NOMO-1 treated with DMSO at 0.1 percent for 48 hours (cell line): ENCODE results near the gene MOK.

ENCODE experiments used
- DNase-seq: peaks from one replicate; lab custom pipeline; 2025; ENCODE audit not compliant: unreplicated experiment; lab: John Stamatoyannopoulos, UW

The MOK gene

DNA sequence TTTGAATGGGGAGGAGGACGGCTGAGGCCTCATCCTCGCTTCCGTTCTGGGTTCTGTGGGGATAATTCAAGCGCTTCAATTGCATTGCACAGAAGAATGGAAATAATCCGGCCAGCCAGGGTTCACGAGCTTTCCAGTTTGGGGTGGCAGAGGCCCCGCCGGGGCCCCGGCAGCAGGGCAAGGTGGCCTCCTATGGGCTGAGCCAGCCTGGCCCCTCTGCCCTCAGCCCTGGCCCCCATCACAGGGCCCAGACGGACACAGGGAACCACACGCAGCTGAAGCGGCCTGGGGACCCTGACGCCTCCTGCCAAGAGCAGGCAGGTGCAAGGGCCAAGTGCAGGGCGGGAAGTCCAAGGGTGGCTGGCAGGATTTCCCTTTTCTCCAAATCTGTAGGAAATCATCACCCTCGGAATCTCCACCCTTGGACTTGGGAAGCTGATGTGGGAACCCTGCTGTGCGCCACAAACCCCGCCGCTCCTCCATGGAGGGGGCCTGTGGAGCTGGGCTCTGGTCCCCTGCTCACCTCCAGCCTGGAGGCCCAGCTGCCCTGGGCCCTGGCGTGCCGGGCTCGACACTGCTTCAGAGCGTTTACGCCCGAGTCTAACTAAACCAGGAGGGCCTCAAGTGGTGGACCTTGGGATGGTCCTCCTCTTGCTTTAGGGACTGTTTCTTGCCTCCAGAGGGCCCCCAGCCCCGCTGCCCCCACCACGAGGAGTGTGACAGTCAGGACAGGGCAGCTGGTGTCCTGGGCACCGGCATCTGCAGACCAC lies 78.4 kb downstream of the MOK start:
- DNase-seq: no peak

DNA sequence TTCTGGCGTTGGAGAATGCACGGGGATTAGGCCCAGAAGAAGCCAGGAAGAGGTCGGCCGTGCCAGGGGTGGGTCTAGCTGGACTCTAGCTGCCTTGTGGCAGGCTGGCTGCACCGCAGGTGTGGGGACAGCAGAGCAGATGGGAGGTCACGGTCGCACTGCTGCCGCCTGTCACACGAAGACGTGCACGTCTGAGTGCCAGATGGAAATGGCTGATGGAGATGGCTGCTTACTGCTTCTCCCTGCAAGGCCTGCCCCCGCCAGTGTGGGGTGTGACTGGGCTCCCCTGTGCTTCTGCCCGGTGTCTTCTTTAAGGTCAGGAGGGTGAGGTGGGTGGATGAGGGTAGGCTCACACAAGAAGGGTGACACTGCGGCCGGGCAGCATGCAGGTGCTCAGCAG lies 79.0 kb downstream of the MOK start:
- no peak for DNase-seq

DNA sequence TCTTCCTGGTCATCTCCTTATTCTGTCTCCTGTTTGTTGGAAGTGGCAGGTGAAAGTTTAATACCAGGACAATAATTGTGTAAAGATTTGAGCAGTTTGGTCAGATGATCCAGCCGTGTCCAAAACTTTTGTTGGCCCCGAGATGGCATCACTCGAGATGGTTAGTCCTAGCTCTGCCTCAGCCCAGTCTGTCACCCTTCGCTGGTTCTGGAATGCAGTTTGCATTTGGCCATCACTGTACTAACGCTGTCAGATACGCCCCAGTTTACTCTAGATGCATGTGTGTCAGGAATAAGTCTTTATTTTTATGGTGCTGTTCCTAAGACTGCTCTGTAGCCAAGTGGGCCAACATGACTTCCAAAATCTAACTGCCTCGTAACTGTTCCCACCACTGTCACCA lies 79.6 kb downstream of the MOK start:
- no peak for DNase-seq

DNA sequence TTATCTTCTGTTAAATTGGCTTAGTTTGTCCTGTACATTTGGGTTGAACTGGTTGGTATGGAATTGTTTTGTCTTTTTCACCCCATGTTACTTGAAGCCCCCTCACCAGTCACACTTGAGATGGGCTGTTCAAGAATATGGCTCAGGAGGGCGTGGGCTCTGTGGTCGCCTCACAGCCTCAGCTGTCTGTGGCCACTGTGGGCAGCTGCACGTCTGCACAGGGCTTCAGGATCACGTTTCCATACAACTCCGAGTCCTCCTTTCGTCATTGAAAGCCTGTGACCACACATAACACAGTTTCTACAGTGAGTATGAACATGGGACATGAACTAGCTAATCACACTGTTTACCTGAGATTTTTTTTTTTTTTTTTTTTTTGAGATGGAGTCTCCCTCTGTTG lies 81.3 kb downstream of the MOK start:
- no peak for DNase-seq

DNA sequence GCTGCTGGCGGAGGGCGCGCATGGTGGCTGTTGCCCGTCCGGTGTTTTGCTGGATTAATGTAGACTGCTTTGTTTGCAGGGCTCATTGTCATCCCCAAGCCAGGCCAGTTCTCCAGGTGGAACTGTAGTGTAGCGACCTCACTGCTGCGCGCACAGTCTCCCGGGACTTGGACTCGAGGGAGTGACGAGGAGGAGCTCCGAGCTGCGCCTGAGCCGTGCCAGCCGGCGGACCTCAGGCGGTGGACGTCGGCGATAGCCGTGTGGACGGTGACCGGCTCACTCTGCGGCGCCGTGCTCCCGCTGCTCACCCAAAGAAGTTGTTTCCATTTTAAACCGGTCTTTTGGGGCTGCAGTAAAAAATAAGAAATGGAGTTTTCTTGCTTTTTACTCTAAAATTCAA lies 82.2 kb downstream of the MOK start:
- no peak for DNase-seq

DNA sequence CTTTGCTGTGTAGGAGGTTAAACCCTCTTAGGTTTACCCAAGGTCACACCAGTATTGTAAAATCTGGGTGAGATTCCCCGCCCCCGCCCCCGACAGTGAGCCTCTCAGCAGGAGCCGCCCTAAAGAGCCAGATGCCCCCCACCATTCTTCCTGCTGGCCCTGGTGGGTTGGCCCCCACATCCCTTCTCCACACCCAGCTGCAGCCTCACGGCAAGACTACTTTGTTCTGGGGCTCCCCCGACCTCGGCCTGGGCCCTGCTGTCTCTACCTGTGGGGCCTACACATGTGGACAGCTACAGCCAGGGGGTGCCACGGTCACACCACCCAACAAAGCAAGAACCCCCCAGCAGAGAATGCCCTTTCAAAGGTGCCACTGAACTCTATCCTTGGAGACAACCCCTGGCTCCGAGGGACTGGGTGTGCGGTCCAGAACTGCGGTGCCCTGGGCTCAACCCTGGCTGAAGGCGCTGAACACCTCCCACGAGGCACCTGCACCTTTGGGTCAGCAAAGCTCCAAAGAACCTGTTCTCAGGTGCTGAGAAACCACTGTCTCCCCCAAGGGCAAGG lies 82.9 kb downstream of the MOK start:
- no peak for DNase-seq

DNA sequence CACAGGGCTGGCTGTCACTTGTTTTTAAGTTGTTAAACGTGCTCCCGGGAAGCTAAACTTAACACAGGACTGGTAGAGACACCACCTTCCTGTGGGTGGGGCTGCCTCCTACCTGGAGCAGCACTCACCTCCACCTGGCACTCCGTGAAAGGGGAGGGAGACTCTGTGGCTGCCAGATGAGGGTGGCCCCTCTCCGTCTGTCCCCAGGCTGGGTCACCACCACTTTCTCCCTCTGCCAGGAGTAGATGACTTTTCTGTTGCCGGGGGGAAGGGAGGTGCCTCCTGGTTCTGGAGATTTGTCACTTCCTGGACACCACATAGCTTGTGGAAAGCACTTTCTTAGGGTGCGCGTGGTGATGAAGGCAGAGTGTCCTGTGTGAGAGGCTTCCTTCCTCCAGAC lies 83.9 kb downstream of the MOK start:
- no peak for DNase-seq

DNA sequence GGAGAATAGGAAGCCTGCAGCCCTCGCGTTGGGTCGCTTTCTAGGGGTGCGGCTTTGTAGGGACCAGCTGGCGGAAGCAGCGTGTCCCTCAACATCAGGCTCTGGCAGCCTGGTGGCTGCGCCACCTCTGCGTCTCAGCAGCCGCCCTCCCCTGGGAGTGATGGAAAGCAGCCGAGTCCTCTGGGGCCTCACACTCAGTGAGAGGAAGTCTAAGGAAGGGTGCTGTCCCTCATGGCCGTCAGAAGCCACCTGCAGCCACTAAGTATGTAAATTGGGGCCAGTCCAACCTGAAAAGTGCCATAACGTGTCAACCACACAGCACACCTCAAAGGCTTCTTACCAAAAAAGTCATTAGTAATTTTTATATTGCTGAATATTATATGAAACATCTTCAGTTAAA lies 84.9 kb downstream of the MOK start:
- DNase-seq: no peak

DNA sequence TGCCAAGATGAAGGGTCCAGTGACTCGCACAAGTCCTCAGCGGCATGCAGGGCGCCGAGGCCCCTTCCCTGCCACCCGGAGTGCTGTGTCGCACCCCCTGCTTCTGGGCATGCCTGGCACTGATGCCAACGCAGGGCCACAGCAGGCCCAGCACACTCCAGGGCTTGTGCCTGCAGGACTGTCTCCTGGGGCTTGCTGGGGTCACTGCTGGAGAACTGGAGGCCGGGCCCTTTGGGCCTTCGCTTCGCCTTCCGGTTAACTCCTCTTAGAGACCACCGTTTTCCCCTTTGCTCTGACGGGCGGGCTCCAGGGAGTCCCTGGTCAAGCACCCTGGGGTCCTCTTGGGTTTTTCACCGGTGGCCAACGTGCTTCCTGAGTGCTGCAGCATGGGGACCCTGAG lies 85.6 kb downstream of the MOK start:
- no peak for DNase-seq

DNA sequence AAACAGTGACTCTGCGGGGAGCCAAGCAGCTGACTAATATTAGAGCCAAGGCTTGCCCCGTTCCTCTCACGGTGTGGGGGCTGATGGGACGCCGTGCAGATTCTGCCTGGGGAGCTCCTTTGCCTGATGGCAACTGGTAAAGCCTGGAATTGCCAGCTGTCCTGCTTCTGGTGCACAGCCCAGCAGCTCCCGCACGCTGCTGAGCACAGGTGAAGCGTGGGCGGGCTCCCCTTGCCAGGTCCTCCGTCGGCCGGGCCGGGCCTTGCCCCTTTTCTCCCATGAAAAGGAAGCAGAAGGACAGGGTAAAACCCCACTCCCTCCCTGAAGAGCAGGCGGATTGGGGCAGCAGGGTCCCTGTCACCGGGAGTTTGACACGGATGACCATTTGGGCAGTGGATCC lies 86.3 kb downstream of the MOK start:
- DNase-seq: no peak

DNA sequence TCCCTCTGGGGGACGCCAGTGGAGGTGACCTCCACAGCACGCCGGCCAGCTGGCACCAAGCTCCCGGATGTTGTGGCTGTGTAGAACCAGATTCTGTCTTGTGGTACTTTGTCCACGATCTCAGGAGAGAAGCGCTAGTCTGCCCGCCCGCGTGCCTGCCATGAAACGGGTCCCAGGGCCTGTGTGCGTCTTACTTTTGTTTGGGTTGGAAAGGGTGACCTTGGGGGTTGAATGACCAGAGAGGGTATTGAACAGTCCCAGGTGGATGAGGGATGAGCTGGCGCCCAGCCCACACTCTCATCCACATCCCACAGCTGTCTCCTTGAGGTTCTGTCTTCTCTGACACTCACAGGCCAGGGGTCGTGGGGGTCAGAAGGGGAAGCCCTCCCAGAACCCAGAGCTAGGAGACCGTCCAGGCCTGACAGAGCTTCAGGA lies 87.0 kb downstream of the MOK start:
- no peak for DNase-seq

DNA sequence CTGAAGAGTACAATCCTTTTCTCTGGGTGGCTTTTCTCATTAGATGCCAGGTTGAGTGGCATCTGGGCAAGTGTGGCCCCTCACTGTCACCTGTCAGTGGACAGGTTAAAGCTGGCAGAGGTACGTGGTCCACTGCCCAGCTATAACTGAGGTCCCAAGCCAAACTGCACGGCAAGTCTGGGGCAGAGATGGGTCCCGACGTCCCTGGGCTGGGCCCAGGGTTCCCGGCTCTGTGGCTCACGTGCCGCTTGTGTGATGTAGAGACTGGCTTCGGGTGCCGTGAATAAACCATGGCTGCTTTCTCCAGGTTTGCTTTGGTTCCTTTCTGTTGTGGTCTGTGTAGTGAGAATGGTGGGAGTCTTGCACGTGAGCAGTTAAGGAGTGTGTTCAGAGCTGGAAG lies 87.6 kb downstream of the MOK start:
- DNase-seq: no peak

DNA sequence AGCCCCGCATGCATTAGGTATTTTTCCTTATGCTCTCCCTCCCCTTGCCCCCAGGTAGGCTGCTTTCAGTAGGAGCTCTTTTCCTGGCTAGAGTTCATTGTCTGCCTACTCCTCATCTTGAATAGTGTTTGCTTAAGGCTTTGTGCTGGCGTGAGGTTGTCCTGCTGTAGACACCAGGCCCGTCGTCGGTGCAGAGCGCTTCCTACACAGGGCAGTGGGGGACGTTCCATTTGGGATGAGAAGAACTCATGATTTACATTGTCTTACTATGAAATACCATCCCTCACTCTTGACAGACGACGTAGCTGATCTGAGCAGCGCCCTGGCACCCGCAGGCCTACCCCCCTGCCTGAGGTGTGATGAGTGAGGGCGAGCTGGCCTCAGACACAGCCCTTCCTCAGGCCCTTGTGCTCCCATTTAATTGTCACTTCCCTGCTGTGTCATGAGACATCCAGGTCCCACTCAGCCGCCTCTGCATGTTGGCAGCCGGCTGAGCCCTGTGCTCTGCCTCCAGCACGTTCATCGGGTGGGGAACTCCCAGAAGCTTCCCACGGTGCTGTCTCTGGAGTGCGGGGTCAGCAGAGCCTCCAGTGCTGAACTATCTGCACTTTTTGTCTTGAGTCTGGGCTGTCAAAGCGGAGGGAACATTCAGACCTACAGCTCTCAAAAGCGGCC lies 89.3 kb downstream of the MOK start:
- DNase-seq: no peak

DNA sequence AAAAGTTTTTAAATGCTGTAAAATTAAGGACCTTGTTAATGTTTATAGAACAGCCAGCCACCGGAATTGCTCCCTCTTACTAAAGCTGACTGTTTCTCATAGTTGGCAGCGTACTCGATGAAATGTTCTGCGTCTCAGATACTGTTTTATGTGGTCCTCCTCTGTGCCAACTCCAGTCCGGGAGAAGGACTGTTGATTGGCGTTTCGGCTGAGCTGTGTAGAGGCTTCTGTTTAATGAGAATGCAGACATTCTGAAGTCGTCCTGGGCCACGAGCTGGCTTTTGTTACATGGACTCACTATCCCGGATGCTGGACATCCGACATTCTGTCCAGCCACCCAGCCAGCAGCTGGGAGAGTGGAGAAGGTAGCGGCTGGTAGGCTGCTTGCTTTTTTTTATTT lies 89.9 kb downstream of the MOK start:
- no peak for DNase-seq

DNA sequence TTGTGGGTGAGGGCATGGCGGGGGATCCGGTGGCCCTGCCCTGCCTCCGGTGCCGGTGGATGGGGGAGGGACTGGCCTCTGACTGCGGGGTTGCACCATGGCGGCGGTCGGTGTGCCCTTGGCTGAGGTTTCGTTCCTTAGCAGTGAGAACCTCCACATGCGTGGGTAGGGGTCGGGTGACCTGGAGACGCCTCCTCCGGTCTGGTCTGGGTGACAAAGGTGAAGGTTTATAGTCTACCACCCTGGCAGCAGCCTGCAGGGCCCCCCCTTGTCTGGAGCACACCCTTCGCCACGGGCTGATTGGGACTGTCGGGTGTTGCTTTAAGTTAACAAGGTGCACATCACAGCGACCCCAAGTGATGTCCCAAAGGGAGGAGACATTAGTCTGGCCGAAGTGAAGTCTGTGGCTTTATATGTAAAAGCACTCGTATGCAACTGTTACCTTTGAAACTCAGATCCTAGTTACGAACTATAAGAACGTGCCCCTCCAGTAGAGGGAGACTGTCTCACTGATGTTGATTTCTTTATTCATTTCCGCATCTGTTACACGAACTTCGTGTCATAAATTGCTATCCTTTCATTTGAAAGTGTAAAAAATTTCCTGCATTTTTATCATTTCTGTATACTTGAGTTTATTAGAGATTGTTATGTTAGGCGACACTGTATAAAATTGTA lies 90.8 kb downstream of the MOK start:
- DNase-seq: no peak

DNA sequence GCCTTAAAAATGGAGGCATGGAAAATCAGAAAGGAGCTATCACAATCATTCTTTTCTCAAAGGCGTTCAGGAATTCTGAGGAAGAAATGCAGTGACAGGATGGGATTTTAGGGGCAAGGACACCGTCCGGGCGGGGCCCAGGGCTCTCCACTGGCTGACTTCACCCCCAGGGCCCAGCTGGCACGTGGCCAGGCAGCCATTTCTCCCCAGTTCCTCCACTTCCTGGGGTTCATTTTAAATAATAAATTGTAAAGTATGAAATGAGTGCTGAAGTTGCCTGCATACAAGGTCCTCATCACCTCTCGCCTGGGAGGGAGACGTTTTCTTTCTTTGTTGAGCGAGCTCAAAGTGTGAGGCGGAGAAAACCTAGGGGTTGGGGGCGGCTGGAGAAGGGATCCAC lies 91.5 kb downstream of the MOK start:
- DNase-seq: no peak

DNA sequence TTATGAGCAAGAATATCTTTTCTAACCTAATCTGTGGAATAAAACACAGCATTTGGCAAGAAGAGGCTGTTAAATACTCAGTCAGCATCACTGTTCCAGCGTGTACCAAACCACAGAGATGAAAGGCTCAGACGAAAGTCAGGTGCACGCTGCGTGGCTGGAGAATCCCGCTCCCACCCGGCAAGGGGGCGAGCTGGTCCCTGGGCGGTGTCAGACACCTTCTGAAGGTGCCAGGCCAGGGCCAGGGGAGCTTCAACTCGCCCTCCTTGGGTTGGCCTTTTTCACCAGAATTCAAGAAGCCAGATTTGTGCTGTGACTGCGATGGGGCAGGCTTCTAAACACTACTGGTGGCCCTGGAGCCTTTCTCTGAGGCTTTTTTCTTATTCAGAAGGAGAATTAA lies 92.1 kb downstream of the MOK start:
- no peak for DNase-seq

DNA sequence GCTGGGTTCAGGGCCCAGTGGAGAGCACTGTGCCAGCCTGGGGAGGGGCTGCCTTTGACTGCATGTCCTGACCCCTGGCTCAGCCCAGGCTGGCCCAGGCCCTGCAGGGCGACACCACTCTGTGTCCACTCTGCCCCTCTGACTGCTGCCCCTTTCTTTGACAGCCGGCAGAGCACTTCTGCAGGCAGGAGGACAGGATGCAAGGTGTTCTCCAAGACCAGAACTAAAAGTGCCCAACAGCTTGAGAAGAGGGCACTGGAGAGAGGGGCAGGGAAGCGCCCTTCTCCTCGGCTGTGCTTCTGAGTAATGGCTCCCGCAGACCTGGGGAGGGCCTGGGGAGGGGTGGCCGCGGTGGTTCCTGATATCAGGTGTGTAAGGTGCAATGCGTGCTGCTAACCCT lies 92.6 kb downstream of the MOK start:
- DNase-seq: no peak

DNA sequence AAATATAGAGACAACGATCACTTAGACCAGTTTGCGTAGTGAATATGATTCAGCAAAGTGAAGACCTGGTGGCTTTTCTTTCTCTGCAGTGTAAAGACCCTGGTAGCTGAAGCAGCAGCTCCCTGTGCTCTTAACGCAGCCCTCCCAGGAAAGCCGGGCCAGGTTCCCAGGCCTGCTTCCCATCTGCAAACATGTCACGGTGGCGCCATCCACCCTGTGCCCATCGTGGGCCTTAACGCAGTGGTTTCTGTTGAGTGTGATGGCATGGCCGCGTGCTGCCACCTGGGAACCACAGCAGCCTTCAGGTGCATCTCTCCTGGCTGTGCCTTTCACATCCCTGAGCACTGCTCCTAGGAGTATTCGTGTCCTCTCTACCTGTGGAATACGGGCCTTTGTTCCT lies 93.7 kb downstream of the MOK start:
- DNase-seq: no peak

DNA sequence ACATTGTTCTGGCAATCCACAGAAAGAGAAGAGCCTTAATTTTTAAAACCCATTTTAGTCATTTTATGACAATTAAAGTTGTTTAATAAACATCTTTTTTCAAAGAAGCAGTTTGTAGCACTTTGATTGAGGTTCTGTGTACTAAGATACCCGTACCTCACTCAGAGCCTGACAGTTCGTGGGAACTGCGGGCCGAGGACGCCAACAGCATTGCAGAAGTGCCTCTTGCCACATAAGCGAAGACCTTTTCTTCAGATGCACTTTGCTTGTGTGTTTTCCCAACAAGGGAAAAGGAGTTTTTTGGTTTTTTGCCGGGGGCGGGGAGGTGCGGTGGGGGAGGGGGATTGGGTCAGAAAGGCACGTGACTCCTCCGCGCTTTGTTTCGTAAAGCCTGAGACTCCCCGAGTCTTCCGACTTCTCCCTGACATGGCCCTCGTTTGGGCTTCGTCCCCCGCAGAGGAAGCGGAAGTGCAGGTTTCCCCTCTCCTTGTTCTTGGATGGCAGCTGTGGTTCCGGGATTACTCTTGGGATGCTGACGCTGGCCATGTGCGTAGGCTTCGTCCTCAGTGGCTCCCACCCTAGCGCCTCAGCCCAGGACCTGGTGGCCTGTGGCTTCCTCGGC lies 94.4 kb downstream of the MOK start:
- no peak for DNase-seq

DNA sequence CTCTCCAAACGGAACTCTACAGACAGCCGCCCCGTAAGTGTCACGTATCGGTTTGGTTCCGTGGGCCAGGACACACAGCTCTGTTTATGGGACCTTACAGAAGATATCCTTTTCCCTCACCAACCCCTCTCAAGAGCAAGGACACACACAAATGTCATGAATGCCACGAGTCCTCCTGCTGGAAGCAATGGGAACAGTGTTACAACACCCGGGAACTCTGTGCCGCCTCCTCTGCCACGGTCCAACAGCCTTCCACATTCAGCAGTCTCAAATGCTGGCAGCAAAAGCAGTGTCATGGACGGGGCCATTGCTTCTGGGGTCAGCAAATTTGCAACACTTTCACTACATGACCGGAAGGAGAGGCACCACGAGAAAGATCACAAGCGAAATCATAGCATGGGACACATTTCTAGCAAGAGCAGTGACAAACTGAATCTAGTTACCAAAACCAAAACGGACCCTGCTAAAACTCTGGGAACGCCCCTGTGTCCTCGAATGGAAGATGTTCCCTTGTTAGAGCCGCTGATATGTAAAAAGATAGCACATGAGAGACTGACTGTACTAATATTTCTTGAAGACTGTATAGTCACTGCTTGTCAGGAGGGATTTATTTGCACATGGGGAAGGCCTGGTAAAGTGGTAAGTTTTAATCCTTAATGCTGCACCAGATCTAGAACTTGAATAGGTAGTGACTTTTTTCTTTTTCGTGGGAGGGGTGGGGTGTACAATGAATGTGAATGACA lies 95.6 kb downstream of the MOK start:
- no peak for DNase-seq
